ENCODE measurements around the gene FOXF1. TPM values are rescaled to one million over a fixed set of nuclear protein-coding genes. Genes with fewer than 3 reads are reported as not detected.

Gene FOXF1
- total RNA-seq, 1 experiment from 2014 or later: not detected

GRCh38 chr16:86530251-86531190 is 20.2 kb downstream of the FOXF1 start:
- no peak for TF ChIP-seq CTCF (IDR thresholded peaks at IDR 0.05; ENCODE audit: unreplicated experiment)
- no TSS peak for BruUV-seq (replicated peaks)
- Mint-ChIP-seq H3K27ac (ENCODE audit: unreplicated experiment) (no peak overlapping the region), H3K27me3 (ENCODE audit: unreplicated experiment) (peaks cover 18% of the 10 kb centered on the region), H3K4me3 (ENCODE audit: low read depth, unreplicated experiment) (no peak overlapping the region), H3K36me3 (ENCODE audit: insufficient read depth, unreplicated experiment) (peaks cover 22% of the 10 kb centered on the region), H3K9me3 (ENCODE audit: low read depth, unreplicated experiment) (peaks cover 5% of the 10 kb centered on the region), H3K4me1 (ENCODE audit: low read depth, unreplicated experiment) (no peaks in the 10 kb centered on the region)
- intact Hi-C loops (cut with micrococcal nuclease; ENCODE audit: unreplicated experiment): no loop called here
- DNase-seq: no peak
- CTCF ChIA-PET: interaction anchor here (0.6 to 1.0 kb wide), 2 partner anchors 12 to 754 kb away, joined by 3 read pairs; no protein-coding TSS in a partner anchor

- intact Hi-C loops (cut with micrococcal nuclease; ENCODE audit: unreplicated experiment): no loop called here
- CTCF ChIA-PET: interaction anchor here (0.6 to 1.0 kb wide), 2 partner anchors 13 to 755 kb away, joined by 3 read pairs; no protein-coding TSS in a partner anchor
- TF ChIP-seq CTCF (IDR thresholded peaks at IDR 0.05; ENCODE audit: unreplicated experiment): no peak
- Mint-ChIP-seq H3K36me3 (ENCODE audit: insufficient read depth, unreplicated experiment) (peaks cover 22% of the 10 kb centered on the region), H3K4me1 (ENCODE audit: low read depth, unreplicated experiment) (no peaks in the 10 kb centered on the region), H3K4me3 (ENCODE audit: low read depth, unreplicated experiment) (no peak overlapping the region), H3K27me3 (ENCODE audit: unreplicated experiment) (peaks cover 12% of the 10 kb centered on the region), H3K27ac (ENCODE audit: unreplicated experiment) (no peak overlapping the region), H3K9me3 (ENCODE audit: low read depth, unreplicated experiment) (peaks cover 5% of the 10 kb centered on the region)
- DNase-seq: no peak
- BruUV-seq (replicated peaks): no TSS peak
These were observed 20.8 kb downstream of the FOXF1 start for GRCh38 chr16:86531191-86531545.

DNA sequence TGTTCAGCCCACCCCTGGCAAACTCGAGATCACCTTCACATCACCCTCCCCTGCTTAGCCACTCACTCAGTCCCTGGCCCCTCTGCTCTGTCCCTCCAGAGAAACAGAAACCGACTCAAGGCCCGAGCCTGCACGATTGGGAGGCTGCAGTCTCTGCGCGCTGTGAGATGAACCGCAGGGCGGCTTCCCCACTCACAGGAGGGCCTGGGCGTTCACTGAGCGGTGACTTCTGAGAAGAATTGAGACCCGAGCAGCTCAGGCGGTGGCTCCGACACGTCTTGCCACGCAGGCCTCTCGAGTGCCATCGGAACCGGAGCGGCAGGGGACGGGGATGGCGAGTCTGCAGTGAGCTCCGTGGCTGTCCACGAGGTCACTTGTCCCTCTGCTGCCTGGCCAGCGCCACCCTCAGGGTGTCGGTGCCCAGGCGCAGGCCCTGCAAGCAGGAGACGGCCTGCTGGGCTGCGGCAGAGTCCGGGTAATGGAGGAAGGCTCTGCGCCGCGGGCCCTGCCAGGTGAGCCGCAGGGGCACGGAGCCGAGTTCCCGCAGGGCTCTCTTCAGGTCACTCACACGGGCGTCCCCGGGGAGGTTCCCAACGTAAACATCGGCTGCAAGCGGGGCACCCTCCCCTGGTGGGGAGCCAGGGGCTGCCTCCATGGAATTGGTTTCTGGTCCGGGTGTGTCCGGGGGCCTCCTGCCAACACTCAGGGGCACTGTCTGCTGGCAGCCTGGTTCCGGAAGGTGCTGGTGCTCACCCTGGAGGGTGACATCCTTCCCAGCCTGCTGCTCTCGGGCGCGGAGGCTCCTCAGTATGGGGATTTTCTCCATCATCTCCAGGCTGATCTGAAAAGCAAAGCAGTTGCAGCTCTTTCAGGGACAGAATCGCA is 21.6 kb downstream of the FOXF1 start:
- Mint-ChIP-seq H3K27ac (ENCODE audit: unreplicated experiment) (no peak overlapping the region), H3K36me3 (ENCODE audit: insufficient read depth, unreplicated experiment) (peaks cover 22% of the 10 kb centered on the region)

More for the DNA sequence above, 21.6 kb downstream of the FOXF1 start:
- BruUV-seq (replicated peaks): no TSS peak
- TF ChIP-seq CTCF (IDR thresholded peaks at IDR 0.05; ENCODE audit: unreplicated experiment): no peak
- peaks cover 5% of the 10 kb centered on the region for H3K9me3 Mint-ChIP-seq (ENCODE audit: low read depth, unreplicated experiment)
- H3K4me3 Mint-ChIP-seq (ENCODE audit: low read depth, unreplicated experiment): no peak overlapping the region
- intact Hi-C loops (cut with micrococcal nuclease; ENCODE audit: unreplicated experiment): no loop called here
- DNase-seq: no peak
- CTCF ChIA-PET: interaction anchor here (1.0 kb wide), 1 partner anchor 14 kb away, joined by 3 read pairs; no protein-coding TSS in a partner anchor
- peaks cover 5% of the 10 kb centered on the region for H3K27me3 Mint-ChIP-seq (ENCODE audit: unreplicated experiment)
- H3K4me1 Mint-ChIP-seq (ENCODE audit: low read depth, unreplicated experiment): no peaks in the 10 kb centered on the region
